ENCODE data around the gene AKR7A3.
"Not testable (repeated sequence)": the region's sequence is repeated elsewhere in the genome, so short reads cannot be mapped to it uniquely, and the experiment has no call there.

Gene AKR7A3

DNA sequence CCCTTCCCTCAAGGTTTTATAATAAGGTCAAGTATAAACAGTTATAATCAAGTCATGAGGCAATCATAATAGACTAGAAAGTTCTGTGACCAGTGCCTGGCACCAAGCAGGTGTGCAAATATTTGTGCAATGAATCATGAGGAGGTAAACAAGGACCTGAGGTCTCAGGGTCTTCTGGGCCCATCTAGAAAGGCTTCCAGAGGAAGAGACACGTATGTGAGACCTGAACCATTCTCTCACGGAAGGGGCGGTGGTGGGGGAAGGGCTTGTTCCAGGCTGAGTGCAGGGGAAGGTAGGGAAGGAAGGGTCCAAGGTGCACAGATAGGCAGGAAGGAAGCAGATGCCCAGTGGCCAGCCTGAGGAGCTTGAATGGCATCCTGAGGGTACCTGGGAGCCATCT lies 3.2 kb downstream of the AKR7A3 start:
- not testable (repeated sequence) for H3K18ac ChIP-seq (ENCODE audit: low read length); H2BK12ac ChIP-seq (ENCODE audit: low read length); H3K4me2 ChIP-seq (ENCODE audit: insufficient read depth, low read length, poor library complexity, severe bottlenecking); H2AK5ac ChIP-seq (ENCODE audit: low read depth, low read length); H4K91ac ChIP-seq (ENCODE audit: low read depth, low read length, poor library complexity); H3K14ac ChIP-seq (ENCODE audit: low read length); H2AFZ ChIP-seq (ENCODE audit: low read length); H2BK15ac ChIP-seq (ENCODE audit: low read length); DNase-seq (ENCODE audit: low spot score); H3K27ac ChIP-seq (replicated peaks; ENCODE audit: low read length); H3K9ac ChIP-seq (ENCODE audit: low read depth, low read length, poor library complexity); H3K4ac ChIP-seq (ENCODE audit: low read length); H3K27me3 ChIP-seq (ENCODE audit: control insufficient read depth in 3 of 3, insufficient read depth in 3 of 3, low read depth in 1 of 3, low read length in 3 of 3); H3K4me3 ChIP-seq (ENCODE audit: low read length in 2 of 2); H3K9me3 ChIP-seq (replicated peaks in 1 of 2; ENCODE audit: control insufficient read depth in 2 of 2, insufficient read depth in 1 of 2, low read depth in 1 of 2, low read length in 2 of 2); H3K23ac ChIP-seq (ENCODE audit: low read depth, low read length, poor library complexity); H4K8ac ChIP-seq (ENCODE audit: low read depth, low read length); H3K79me1 ChIP-seq (ENCODE audit: low read depth, low read length); H3K4me1 ChIP-seq (ENCODE audit: control insufficient read depth in 2 of 2, insufficient read depth in 1 of 2, low read depth in 1 of 2, low read length in 2 of 2); H2BK120ac ChIP-seq (ENCODE audit: low read depth, low read length); H2BK5ac ChIP-seq (ENCODE audit: low read length)
- WGBS, 2 donors (ENCODE audit: extremely low coverage in 2 of 2, insufficient read length in 2 of 2, insufficient replicate concordance in 1 of 2) = no CpG with 5 or more reads among the region's 3 CpGs
- peaks cover 2 to 12% of the 10 kb centered on the region in 2 donors for H3K36me3 ChIP-seq (replicated peaks in 1 of 2; ENCODE audit: control insufficient read depth in 2 of 2, insufficient read depth in 2 of 2, low read length in 2 of 2)

- H3K27ac ChIP-seq (replicated peaks; ENCODE audit: low read length) = no peak overlapping the region
- DNase-seq (ENCODE audit: low spot score) = no peak
- H2AK5ac ChIP-seq (ENCODE audit: low read depth, low read length) = no peak overlapping the region
- H3K23ac ChIP-seq (ENCODE audit: low read depth, low read length, poor library complexity) = no peak overlapping the region
- H4K8ac ChIP-seq (ENCODE audit: low read depth, low read length) = no peak overlapping the region
- no peak overlapping the region for H2BK120ac ChIP-seq (ENCODE audit: low read depth, low read length)
- no peak overlapping the region for H3K4ac ChIP-seq (ENCODE audit: low read length)
- no peak overlapping the region for H4K91ac ChIP-seq (ENCODE audit: low read depth, low read length, poor library complexity)
- no peak overlapping the region for H3K4me3 ChIP-seq (ENCODE audit: low read length in 2 of 2)
- no peak overlapping the region for H3K9ac ChIP-seq (ENCODE audit: low read depth, low read length, poor library complexity)
- no peak overlapping the region for H3K4me2 ChIP-seq (ENCODE audit: insufficient read depth, low read length, poor library complexity, severe bottlenecking)
- H2BK15ac ChIP-seq (ENCODE audit: low read length) = no peak overlapping the region
- no peaks in the 10 kb centered on the region for H3K9me3 ChIP-seq (replicated peaks in 1 of 2; ENCODE audit: control insufficient read depth in 2 of 2, insufficient read depth in 1 of 2, low read depth in 1 of 2, low read length in 2 of 2)
- H3K4me1 ChIP-seq (ENCODE audit: control insufficient read depth in 2 of 2, insufficient read depth in 1 of 2, low read depth in 1 of 2, low read length in 2 of 2) = no peaks in the 10 kb centered on the region
- peaks cover 0 to 6% (median 0%) of the 10 kb centered on the region in 3 experiments for H3K27me3 ChIP-seq (ENCODE audit: control insufficient read depth in 3 of 3, insufficient read depth in 3 of 3, low read depth in 1 of 3, low read length in 3 of 3)
- H2AFZ ChIP-seq (ENCODE audit: low read length) = no peak overlapping the region
- no peak overlapping the region for H3K14ac ChIP-seq (ENCODE audit: low read length)
- H3K36me3 ChIP-seq (replicated peaks in 1 of 2; ENCODE audit: control insufficient read depth in 2 of 2, insufficient read depth in 2 of 2, low read length in 2 of 2) = peaks cover 2 to 12% of the 10 kb centered on the region in 2 donors
- no CpG with 5 or more reads among the region's 8 CpGs for WGBS, 2 donors (ENCODE audit: extremely low coverage in 2 of 2, insufficient read length in 2 of 2, insufficient replicate concordance in 1 of 2)
- no peak overlapping the region for H2BK12ac ChIP-seq (ENCODE audit: low read length)
- no peak overlapping the region for H3K18ac ChIP-seq (ENCODE audit: low read length)
- no peaks in the 10 kb centered on the region for H3K79me1 ChIP-seq (ENCODE audit: low read depth, low read length)
- H2BK5ac ChIP-seq (ENCODE audit: low read length) = no peak overlapping the region
Observed at GRCh38 chr1:19284881-19285280, 3.7 kb downstream of the AKR7A3 start.

GRCh38 chr1:19283891-19284290 lies 4.7 kb downstream of the AKR7A3 start:
- no peak overlapping the region for H3K4me2 ChIP-seq (ENCODE audit: insufficient read depth, low read length, poor library complexity, severe bottlenecking)
- H3K79me1 ChIP-seq (ENCODE audit: low read depth, low read length) = no peaks in the 10 kb centered on the region
- H2BK12ac ChIP-seq (ENCODE audit: low read length) = no peak overlapping the region
- H3K4ac ChIP-seq (ENCODE audit: low read length) = no peak overlapping the region
- H4K91ac ChIP-seq (ENCODE audit: low read depth, low read length, poor library complexity) = no peak overlapping the region
- H3K9me3 ChIP-seq (replicated peaks in 1 of 2; ENCODE audit: control insufficient read depth in 2 of 2, insufficient read depth in 1 of 2, low read depth in 1 of 2, low read length in 2 of 2) = no peaks in the 10 kb centered on the region
- peaks cover 2 to 12% of the 10 kb centered on the region in 2 donors for H3K36me3 ChIP-seq (replicated peaks in 1 of 2; ENCODE audit: control insufficient read depth in 2 of 2, insufficient read depth in 2 of 2, low read length in 2 of 2)
- no peak overlapping the region for H2BK120ac ChIP-seq (ENCODE audit: low read depth, low read length)
- H2AK5ac ChIP-seq (ENCODE audit: low read depth, low read length) = no peak overlapping the region
- H3K18ac ChIP-seq (ENCODE audit: low read length) = no peak overlapping the region
- no peak overlapping the region for H3K9ac ChIP-seq (ENCODE audit: low read depth, low read length, poor library complexity)
- H3K23ac ChIP-seq (ENCODE audit: low read depth, low read length, poor library complexity) = no peak overlapping the region
- H2BK15ac ChIP-seq (ENCODE audit: low read length) = no peak overlapping the region
- peaks cover 0 to 3% (median 0%) of the 10 kb centered on the region in 3 experiments for H3K27me3 ChIP-seq (ENCODE audit: control insufficient read depth in 3 of 3, insufficient read depth in 3 of 3, low read depth in 1 of 3, low read length in 3 of 3)
- H3K14ac ChIP-seq (ENCODE audit: low read length) = no peak overlapping the region
- H3K4me1 ChIP-seq (ENCODE audit: control insufficient read depth in 2 of 2, insufficient read depth in 1 of 2, low read depth in 1 of 2, low read length in 2 of 2) = no peaks in the 10 kb centered on the region
- no peak overlapping the region for H4K8ac ChIP-seq (ENCODE audit: low read depth, low read length)
- H2BK5ac ChIP-seq (ENCODE audit: low read length) = no peak overlapping the region
- H3K4me3 ChIP-seq (ENCODE audit: low read length in 2 of 2) = no peak overlapping the region
- WGBS, 2 donors (ENCODE audit: extremely low coverage in 2 of 2, insufficient read length in 2 of 2, insufficient replicate concordance in 1 of 2) = no CpG with 5 or more reads among the region's 9 CpGs
- no peak for DNase-seq (ENCODE audit: low spot score)
- no peak overlapping the region for H2AFZ ChIP-seq (ENCODE audit: low read length)
- H3K27ac ChIP-seq (replicated peaks; ENCODE audit: low read length) = no peak overlapping the region

DNA sequence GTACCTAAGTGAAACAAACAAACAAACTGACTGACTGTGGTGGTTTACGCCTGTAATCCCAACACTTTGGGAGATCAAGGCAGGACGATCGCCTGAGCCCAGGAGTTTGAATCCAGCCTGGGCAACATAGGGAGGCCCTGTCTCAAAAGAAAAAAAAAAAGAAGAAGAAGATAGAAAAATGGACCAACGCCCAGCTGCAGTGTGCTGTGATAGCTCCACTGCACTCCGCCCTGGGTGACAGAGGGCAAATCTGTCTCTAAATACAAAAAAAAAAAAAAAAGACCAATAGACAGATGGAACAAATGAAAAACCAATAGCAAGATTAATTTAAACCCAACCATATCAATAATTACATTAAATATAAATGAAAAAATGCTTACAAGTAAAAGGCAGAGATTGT lies 13.9 kb downstream of the AKR7A3 start:
- no peak overlapping the region for H3K27ac ChIP-seq (replicated peaks; ENCODE audit: low read length)
- no peak overlapping the region for H3K14ac ChIP-seq (ENCODE audit: low read length)
- no CpG with 5 or more reads among the region's 5 CpGs for WGBS, 2 donors (ENCODE audit: extremely low coverage in 2 of 2, insufficient read length in 2 of 2, insufficient replicate concordance in 1 of 2)
- no peak overlapping the region for H2BK15ac ChIP-seq (ENCODE audit: low read length)
- H3K36me3 ChIP-seq (replicated peaks in 1 of 2; ENCODE audit: control insufficient read depth in 2 of 2, insufficient read depth in 2 of 2, low read length in 2 of 2) = no peaks in the 10 kb centered on the region
- no peak overlapping the region for H3K9ac ChIP-seq (ENCODE audit: low read depth, low read length, poor library complexity)
- no peak overlapping the region for H2BK12ac ChIP-seq (ENCODE audit: low read length)
- no peaks in the 10 kb centered on the region for H3K4me1 ChIP-seq (ENCODE audit: control insufficient read depth in 2 of 2, insufficient read depth in 1 of 2, low read depth in 1 of 2, low read length in 2 of 2)
- no peak overlapping the region for H3K23ac ChIP-seq (ENCODE audit: low read depth, low read length, poor library complexity)
- no peak overlapping the region for H2BK5ac ChIP-seq (ENCODE audit: low read length)
- no peak overlapping the region for H4K8ac ChIP-seq (ENCODE audit: low read depth, low read length)
- no peak overlapping the region for H3K4ac ChIP-seq (ENCODE audit: low read length)
- H3K4me2 ChIP-seq (ENCODE audit: insufficient read depth, low read length, poor library complexity, severe bottlenecking) = no peak overlapping the region
- no peak overlapping the region for H3K18ac ChIP-seq (ENCODE audit: low read length)
- H3K4me3 ChIP-seq (ENCODE audit: low read length in 2 of 2) = no peak overlapping the region
- H3K27me3 ChIP-seq (ENCODE audit: control insufficient read depth in 3 of 3, insufficient read depth in 3 of 3, low read depth in 1 of 3, low read length in 3 of 3) = no peaks in the 10 kb centered on the region
- no peaks in the 10 kb centered on the region for H3K9me3 ChIP-seq (replicated peaks in 1 of 2; ENCODE audit: control insufficient read depth in 2 of 2, insufficient read depth in 1 of 2, low read depth in 1 of 2, low read length in 2 of 2)
- no peak overlapping the region for H2AFZ ChIP-seq (ENCODE audit: low read length)
- no peak for DNase-seq (ENCODE audit: low spot score)
- no peaks in the 10 kb centered on the region for H3K79me1 ChIP-seq (ENCODE audit: low read depth, low read length)
- H2BK120ac ChIP-seq (ENCODE audit: low read depth, low read length) = no peak overlapping the region
- H2AK5ac ChIP-seq (ENCODE audit: low read depth, low read length) = no peak overlapping the region
- H4K91ac ChIP-seq (ENCODE audit: low read depth, low read length, poor library complexity) = no peak overlapping the region
